ENCODE measurements around the gene CHADL. TPM values are rescaled to one million over a fixed set of nuclear protein-coding genes. Genes with fewer than 3 reads are reported as not detected.

The CHADL gene, protein sequence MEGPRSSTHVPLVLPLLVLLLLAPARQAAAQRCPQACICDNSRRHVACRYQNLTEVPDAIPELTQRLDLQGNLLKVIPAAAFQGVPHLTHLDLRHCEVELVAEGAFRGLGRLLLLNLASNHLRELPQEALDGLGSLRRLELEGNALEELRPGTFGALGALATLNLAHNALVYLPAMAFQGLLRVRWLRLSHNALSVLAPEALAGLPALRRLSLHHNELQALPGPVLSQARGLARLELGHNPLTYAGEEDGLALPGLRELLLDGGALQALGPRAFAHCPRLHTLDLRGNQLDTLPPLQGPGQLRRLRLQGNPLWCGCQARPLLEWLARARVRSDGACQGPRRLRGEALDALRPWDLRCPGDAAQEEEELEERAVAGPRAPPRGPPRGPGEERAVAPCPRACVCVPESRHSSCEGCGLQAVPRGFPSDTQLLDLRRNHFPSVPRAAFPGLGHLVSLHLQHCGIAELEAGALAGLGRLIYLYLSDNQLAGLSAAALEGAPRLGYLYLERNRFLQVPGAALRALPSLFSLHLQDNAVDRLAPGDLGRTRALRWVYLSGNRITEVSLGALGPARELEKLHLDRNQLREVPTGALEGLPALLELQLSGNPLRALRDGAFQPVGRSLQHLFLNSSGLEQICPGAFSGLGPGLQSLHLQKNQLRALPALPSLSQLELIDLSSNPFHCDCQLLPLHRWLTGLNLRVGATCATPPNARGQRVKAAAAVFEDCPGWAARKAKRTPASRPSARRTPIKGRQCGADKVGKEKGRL
- polyA plus RNA-seq (2011; rRNA removed) (0.51 and 0.70 TPM in 2 replicates), polyA minus RNA-seq (2011; rRNA and poly(A)+ RNA removed) (0.09 TPM in 1 of 2 replicates, not detected in the other)

DNA sequence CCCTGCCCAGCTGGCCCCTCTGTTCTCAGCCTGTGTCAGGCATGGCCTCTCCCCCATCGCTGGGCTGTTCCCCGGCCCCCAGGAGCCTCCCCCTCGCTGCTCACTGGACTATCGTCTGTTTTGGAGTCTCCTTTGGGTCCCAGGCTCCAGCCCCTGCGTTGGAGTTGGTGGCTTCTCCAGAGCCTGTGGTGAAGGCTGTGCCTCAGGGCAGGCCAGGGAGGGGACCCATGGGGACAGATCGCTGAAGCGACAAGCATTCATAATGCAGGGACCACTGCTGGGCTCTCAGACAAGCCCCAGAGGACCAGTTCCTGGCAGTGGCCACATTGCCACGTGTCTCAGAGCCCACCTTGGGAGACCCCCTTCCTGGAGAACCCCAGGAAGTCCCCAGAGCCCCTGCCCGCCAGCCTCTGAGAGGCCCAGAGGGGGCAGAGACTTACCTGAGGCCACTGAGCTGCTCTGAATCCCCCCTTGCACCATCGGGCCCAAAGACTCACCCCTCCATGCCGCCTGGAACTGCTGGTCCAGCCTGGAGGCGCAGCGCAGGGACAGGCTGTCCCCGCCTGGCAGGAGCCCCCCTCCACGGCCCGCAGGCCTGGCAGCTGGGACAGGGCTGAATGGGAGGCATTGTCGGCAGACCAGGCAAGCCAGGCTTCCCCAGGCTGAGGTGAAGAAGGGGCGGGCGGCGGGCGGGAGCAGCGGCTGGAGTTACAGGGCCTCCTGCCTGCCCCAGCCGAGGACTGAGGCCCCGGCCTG, at the start of gene CHADL:
CHADL (minus strand) TSS at position 555 of the 756 bp plus-strand sequence; CDS start at position 505, 50 bp downstream.
- TF ChIP-seq, protein P1, sequence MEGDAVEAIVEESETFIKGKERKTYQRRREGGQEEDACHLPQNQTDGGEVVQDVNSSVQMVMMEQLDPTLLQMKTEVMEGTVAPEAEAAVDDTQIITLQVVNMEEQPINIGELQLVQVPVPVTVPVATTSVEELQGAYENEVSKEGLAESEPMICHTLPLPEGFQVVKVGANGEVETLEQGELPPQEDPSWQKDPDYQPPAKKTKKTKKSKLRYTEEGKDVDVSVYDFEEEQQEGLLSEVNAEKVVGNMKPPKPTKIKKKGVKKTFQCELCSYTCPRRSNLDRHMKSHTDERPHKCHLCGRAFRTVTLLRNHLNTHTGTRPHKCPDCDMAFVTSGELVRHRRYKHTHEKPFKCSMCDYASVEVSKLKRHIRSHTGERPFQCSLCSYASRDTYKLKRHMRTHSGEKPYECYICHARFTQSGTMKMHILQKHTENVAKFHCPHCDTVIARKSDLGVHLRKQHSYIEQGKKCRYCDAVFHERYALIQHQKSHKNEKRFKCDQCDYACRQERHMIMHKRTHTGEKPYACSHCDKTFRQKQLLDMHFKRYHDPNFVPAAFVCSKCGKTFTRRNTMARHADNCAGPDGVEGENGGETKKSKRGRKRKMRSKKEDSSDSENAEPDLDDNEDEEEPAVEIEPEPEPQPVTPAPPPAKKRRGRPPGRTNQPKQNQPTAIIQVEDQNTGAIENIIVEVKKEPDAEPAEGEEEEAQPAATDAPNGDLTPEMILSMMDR (IDR thresholded peaks at IDR 0.05; ENCODE audit: insufficient read depth, low read depth, low read length): no peak
- Histone ChIP-seq H3K27me3 (ENCODE audit: control insufficient read depth, insufficient read depth, low read length) (no peaks in the 10 kb centered on the region), H3K4me3 (ENCODE audit: low read depth, low read length) (no peak within 1 kb of the TSS), H3K36me3 (ENCODE audit: control insufficient read depth, insufficient read depth, low read length) (no peaks in the 10 kb centered on the region; the same call in 1 of the 2 replicates)
- CTCF ChIA-PET: no interaction called here
- DNase-seq (ENCODE audit: low read depth): no peak
- POLR2A ChIA-PET: no interaction called here

DNA sequence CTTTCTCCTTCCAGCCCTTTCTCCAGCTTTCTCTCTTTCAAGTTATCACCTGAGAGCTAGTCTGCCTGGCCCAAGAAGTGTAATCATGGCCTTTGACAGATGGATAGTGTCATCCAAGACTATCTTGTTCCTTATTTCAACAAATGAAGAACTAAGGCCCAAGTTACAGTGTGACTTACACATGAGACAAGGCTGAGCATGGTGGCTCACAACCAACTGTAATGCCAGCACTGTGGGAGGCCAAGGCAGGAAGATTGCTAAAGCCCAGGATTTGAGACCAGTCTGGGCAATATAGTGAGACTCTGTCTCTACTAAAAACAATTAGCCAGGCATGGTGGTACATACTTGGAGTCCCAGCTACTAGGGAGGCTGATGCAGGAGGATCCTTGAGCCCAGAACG, 48.9 kb upstream of the CHADL start:
- no peak for DNase-seq (ENCODE audit: low read depth)
- no peak overlapping the region for H3K4me3 ChIP-seq (ENCODE audit: low read depth, low read length)
- H3K27me3 ChIP-seq (ENCODE audit: control insufficient read depth, insufficient read depth, low read length): no peaks in the 10 kb centered on the region
- POLR2A ChIA-PET: no interaction called here
- CTCF ChIA-PET: no interaction called here
- TF ChIP-seq, protein P1 (IDR thresholded peaks at IDR 0.05; ENCODE audit: insufficient read depth, low read depth, low read length): no peak
- peaks cover 2% of the 10 kb centered on the region for H3K36me3 ChIP-seq (ENCODE audit: control insufficient read depth, insufficient read depth, low read length)

DNA sequence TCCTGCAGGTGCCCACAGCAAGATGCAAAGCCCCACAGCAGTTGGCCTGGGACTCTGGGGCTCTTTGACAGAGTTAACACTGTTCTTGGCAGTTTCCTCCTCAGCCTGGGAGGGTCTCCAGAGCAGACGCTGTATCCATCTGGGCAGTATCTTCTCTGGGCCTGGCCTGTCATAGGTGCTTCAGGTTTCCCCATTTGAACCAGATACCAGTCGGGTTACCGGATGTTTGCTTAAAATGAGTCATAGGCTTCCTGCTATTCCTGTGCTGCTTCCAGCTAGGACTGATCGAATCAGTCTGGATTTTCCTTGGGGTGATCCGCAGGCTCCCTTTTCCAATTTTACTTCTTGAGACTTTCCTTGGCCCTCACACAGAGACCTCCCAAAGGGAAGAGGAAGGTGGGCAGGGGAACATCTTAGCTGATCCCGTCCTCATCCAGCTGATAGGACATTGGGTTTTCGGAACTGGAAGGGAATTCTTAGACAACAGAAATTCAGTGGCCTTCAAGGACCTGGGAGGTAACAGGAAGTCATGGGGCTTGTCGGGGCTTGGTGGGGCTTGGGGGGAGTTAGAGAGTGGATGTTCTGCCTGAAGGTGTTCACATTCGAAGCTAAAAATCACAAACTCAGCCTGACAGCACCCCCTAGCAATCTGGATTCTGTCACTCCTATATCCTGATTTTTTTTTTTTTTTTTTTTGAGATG, 47.7 kb upstream of the CHADL start:
- CTCF ChIA-PET: no interaction called here
- POLR2A ChIA-PET: interaction anchor here (0.7 kb wide), 1 partner anchor 334 kb away, joined by 5 read pairs; no protein-coding TSS in a partner anchor
- Histone ChIP-seq H3K4me3 (ENCODE audit: low read depth, low read length) (no peak overlapping the region), H3K36me3 (ENCODE audit: control insufficient read depth, insufficient read depth, low read length) (peaks cover 5% of the 10 kb centered on the region), H3K27me3 (ENCODE audit: control insufficient read depth, insufficient read depth, low read length) (no peaks in the 10 kb centered on the region)
- TF ChIP-seq, protein P1 (IDR thresholded peaks at IDR 0.05; ENCODE audit: insufficient read depth, low read depth, low read length): no peak
- DNase-seq (ENCODE audit: low read depth): no peak

DNA sequence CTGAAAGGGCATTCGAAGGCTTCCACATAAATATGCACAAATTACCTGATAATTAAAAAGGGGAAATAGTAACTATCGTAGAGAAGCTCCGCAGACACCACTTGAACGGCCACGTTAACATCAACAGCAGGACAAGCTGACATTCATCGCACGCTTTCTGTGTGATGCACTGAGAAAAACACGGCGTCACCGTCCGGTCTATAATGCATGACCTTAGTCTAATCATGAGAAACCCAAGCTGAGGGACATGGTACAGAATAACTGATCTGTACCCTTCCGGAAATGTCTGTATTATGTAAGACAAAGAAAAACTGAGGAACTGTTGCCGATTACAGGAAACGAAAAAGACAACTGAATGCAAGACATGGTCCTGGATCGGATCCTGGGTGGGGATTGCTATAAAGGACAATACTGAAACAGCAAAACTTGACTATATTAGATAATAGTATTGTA, 45.9 kb upstream of the CHADL start:
- Histone ChIP-seq H3K36me3 (ENCODE audit: control insufficient read depth, insufficient read depth, low read length) (peaks cover 7% of the 10 kb centered on the region), H3K4me3 (ENCODE audit: low read depth, low read length) (peak overlapping the region; percentile 44), H3K27me3 (ENCODE audit: control insufficient read depth, insufficient read depth, low read length) (no peaks in the 10 kb centered on the region)
- ChIA-PET CTCF (interaction anchor here (1.1 kb wide), 1 partner anchor 68 kb away, joined by 3 read pairs; no protein-coding TSS in a partner anchor), POLR2A (interaction anchor here (0.5 kb wide), 1 partner anchor 334 kb away, joined by 4 read pairs; no protein-coding TSS in a partner anchor)
- TF ChIP-seq, protein P1 (IDR thresholded peaks at IDR 0.05; ENCODE audit: insufficient read depth, low read depth, low read length): no peak
- DNase-seq (ENCODE audit: low read depth): no peak
